ENCODE results near the gene PRPF4. TPM values are rescaled to one million over a fixed set of nuclear protein-coding genes. Genes with fewer than 3 reads are reported as not detected.
A peak's percentile ranks its signal among the peaks of the same experiment; 100 is the strongest.

The PRPF4 gene
- total and polyA plus RNA-seq, 9 of the 15 experiments (the other 6 are each of a cell fraction or from before 2014, with no cell fraction given), result 25.8 to 66.0 (median 39.8) TPM

- TF ChIP-seq ZNF717 (CRISPR knock-in tag; IDR thresholded peaks at IDR 0.05) (no peak), SAFB (IDR thresholded peaks at IDR 0.05; ENCODE audit: borderline replicate concordance, low read depth, low read length) (no peak), NKRF (IDR thresholded peaks at IDR 0.05; ENCODE audit: borderline replicate concordance) (no peak), ZHX1 (conservative IDR thresholded peaks at IDR 0.05; ENCODE audit: low read length) (no peak), C11orf30 (IDR thresholded peaks at IDR 0.05; ENCODE audit: low read depth) (0 out of 2 replicates have a peak, but pooled peaks have one; percentile 46), CEBPG (CRISPR knock-in tag; IDR thresholded peaks at IDR 0.05) (no peak), CEBPG (tag; conservative IDR thresholded peaks at IDR 0.05 in 1 of 2, IDR thresholded peaks at IDR 0.05 in 1 of 2) (peak in 1 of 2 experiments; percentile 48; a peak in 2 of 4 replicates), THRAP3 (IDR thresholded peaks at IDR 0.05; ENCODE audit: borderline replicate concordance) (no peak), HNRNPLL (IDR thresholded peaks at IDR 0.05; ENCODE audit: low read depth, low read length, poor library complexity, severe bottlenecking) (no peak), SIN3B (IDR thresholded peaks at IDR 0.05; ENCODE audit: low read depth) (no peak), ZNF253 (CRISPR knock-in tag; conservative IDR thresholded peaks at IDR 0.05) (no peak), E2F6 (IDR thresholded peaks at IDR 0.05; ENCODE audit: borderline replicate concordance in 1 of 2, extremely low read depth in 1 of 2, insufficient read depth in 1 of 2, insufficient read length in 1 of 2, low read depth in 1 of 2, low read length in 1 of 2, poor library complexity in 1 of 2, severe bottlenecking in 1 of 2) (no peak), ZNF316 (IDR thresholded peaks at IDR 0.05) (peak; percentile 28; the same call in 1 of the 2 replicates), SRSF3 (IDR thresholded peaks at IDR 0.05; ENCODE audit: insufficient read depth, low read length) (no peak), EWSR1 (IDR thresholded peaks at IDR 0.05; ENCODE audit: borderline replicate concordance, low read depth, partially characterized antibody) (no peak), ZC3H8 (IDR thresholded peaks at IDR 0.05) (no peak), ZNF175 (CRISPR knock-in tag; IDR thresholded peaks at IDR 0.05; ENCODE audit: low read depth) (no peak), ZNF592 (IDR thresholded peaks at IDR 0.05) (peak; percentile 66), HDGF (IDR thresholded peaks at IDR 0.05) (no peak)
Observed at GRCh38 chr9:113290052-113290607, 14.7 kb downstream of the PRPF4 start (continued).

Measured in K562 (cell line).